ENCODE results near the gene LBHD1.

LBHD1 gene

DNA sequence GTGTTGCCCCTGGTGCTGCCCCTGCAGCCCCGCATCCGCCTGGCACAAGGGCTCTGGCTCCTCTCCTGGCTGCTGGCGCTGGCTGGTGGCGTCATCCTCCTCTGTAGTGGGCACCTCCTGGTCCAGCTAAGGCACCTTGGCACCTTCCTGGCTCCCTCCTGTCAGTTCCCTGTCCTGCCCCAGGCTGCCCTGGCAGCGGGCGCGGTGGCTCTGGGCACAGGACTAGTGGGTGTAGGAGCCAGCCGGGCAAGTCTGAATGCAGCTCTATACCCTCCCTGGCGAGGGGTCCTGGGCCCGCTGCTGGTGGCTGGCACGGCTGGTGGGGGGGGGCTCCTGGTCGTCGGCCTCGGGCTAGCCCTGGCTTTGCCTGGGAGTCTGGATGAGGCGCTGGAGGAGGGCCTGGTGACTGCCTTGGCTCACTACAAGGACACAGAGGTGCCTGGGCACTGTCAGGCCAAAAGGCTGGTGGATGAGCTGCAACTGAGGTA lies 58.7 kb downstream of the LBHD1 start:
- TF ChIP-seq, protein P1, sequence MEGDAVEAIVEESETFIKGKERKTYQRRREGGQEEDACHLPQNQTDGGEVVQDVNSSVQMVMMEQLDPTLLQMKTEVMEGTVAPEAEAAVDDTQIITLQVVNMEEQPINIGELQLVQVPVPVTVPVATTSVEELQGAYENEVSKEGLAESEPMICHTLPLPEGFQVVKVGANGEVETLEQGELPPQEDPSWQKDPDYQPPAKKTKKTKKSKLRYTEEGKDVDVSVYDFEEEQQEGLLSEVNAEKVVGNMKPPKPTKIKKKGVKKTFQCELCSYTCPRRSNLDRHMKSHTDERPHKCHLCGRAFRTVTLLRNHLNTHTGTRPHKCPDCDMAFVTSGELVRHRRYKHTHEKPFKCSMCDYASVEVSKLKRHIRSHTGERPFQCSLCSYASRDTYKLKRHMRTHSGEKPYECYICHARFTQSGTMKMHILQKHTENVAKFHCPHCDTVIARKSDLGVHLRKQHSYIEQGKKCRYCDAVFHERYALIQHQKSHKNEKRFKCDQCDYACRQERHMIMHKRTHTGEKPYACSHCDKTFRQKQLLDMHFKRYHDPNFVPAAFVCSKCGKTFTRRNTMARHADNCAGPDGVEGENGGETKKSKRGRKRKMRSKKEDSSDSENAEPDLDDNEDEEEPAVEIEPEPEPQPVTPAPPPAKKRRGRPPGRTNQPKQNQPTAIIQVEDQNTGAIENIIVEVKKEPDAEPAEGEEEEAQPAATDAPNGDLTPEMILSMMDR (conservative IDR thresholded peaks at IDR 0.05; ENCODE audit: low read depth, low read length), result no peak
- DNase-seq (ENCODE audit: low read depth), result no peak
- H3K4me3 ChIP-seq (ENCODE audit: low read depth, low read length), result no peak overlapping the region

Data from choroid plexus epithelial cell (primary cell).